ENCODE measurements around the gene KLHL18.

KLHL18 gene

GRCh38 chr3:47259114-47259513 lies 23.6 kb upstream of the KLHL18 start:
- no peaks in the 10 kb centered on the region for H3K9me3 ChIP-seq (ENCODE audit: control insufficient read depth, insufficient read depth, low read length)
- no peaks in the 10 kb centered on the region for H3K36me3 ChIP-seq (ENCODE audit: control insufficient read depth, insufficient read depth, low read length)
- no peaks in the 10 kb centered on the region for H3K27me3 ChIP-seq (ENCODE audit: control insufficient read depth, insufficient read depth, low read length)
- H3K4me3 ChIP-seq (ENCODE audit: low read depth, low read length) = no peak overlapping the region
- H3K4me1 ChIP-seq (ENCODE audit: control insufficient read depth, insufficient read depth, low read length) = peaks cover 12% of the 10 kb centered on the region
- peak overlapping the region; percentile 28 for H3K9ac ChIP-seq (ENCODE audit: low read depth, low read length)

- no peaks in the 10 kb centered on the region for H3K36me3 ChIP-seq (ENCODE audit: control insufficient read depth, insufficient read depth, low read length)
- H3K9me3 ChIP-seq (ENCODE audit: control insufficient read depth, insufficient read depth, low read length) = no peaks in the 10 kb centered on the region
- H3K9ac ChIP-seq (ENCODE audit: low read depth, low read length) = no peak overlapping the region
- H3K27me3 ChIP-seq (ENCODE audit: control insufficient read depth, insufficient read depth, low read length) = no peaks in the 10 kb centered on the region
- peaks cover 12% of the 10 kb centered on the region for H3K4me1 ChIP-seq (ENCODE audit: control insufficient read depth, insufficient read depth, low read length)
- no peak overlapping the region for H3K4me3 ChIP-seq (ENCODE audit: low read depth, low read length)
These were observed 22.1 kb upstream of the KLHL18 start for GRCh38 chr3:47260605-47261004.

DNA sequence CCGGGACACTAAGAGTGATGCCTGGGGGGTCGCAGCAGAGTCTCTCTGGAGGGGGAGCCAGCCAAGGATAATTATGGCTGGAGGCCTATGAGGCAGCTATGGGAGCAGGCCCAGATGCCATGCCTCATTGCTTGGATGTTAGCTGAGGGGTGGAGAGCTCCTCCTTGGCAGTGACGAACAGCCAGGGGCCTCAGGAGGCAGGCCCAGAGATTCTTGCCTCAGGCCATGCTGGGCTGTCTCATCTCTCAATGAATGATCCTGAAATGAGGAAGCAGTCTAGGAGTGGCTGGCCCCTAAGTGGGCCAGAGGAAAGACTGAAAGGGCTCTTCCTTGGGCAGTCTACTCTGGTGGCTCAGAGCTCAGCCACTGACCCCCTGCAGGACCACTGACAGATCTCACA lies 21.4 kb upstream of the KLHL18 start:
- no peaks in the 10 kb centered on the region for H3K27me3 ChIP-seq (ENCODE audit: control insufficient read depth, insufficient read depth, low read length)
- H3K36me3 ChIP-seq (ENCODE audit: control insufficient read depth, insufficient read depth, low read length) = no peaks in the 10 kb centered on the region
- peaks cover 12% of the 10 kb centered on the region for H3K4me1 ChIP-seq (ENCODE audit: control insufficient read depth, insufficient read depth, low read length)
- H3K9ac ChIP-seq (ENCODE audit: low read depth, low read length) = no peak overlapping the region
- no peak overlapping the region for H3K4me3 ChIP-seq (ENCODE audit: low read depth, low read length)
- H3K9me3 ChIP-seq (ENCODE audit: control insufficient read depth, insufficient read depth, low read length) = no peaks in the 10 kb centered on the region

- no peak overlapping the region for H3K9ac ChIP-seq (ENCODE audit: low read depth, low read length)
- no peaks in the 10 kb centered on the region for H3K27me3 ChIP-seq (ENCODE audit: control insufficient read depth, insufficient read depth, low read length)
- H3K4me1 ChIP-seq (ENCODE audit: control insufficient read depth, insufficient read depth, low read length) = peaks cover 3% of the 10 kb centered on the region
- no peak overlapping the region for H3K4me3 ChIP-seq (ENCODE audit: low read depth, low read length)
- no peaks in the 10 kb centered on the region for H3K9me3 ChIP-seq (ENCODE audit: control insufficient read depth, insufficient read depth, low read length)
- H3K36me3 ChIP-seq (ENCODE audit: control insufficient read depth, insufficient read depth, low read length) = no peaks in the 10 kb centered on the region
These were observed 17.7 kb upstream of the KLHL18 start for GRCh38 chr3:47265008-47265407.

GRCh38 chr3:47265725-47266428 lies 16.9 kb upstream of the KLHL18 start:
- Histone ChIP-seq H3K36me3 (ENCODE audit: control insufficient read depth, insufficient read depth, low read length) (no peaks in the 10 kb centered on the region), H3K4me1 (ENCODE audit: control insufficient read depth, insufficient read depth, low read length) (no peaks in the 10 kb centered on the region), H3K9me3 (ENCODE audit: control insufficient read depth, insufficient read depth, low read length) (no peaks in the 10 kb centered on the region), H3K9ac (ENCODE audit: low read depth, low read length) (no peak overlapping the region), H3K4me3 (ENCODE audit: low read depth, low read length) (no peak overlapping the region), H3K27me3 (ENCODE audit: control insufficient read depth, insufficient read depth, low read length) (no peaks in the 10 kb centered on the region)

- Histone ChIP-seq H3K36me3 (ENCODE audit: control insufficient read depth, insufficient read depth, low read length) (no peaks in the 10 kb centered on the region), H3K9me3 (ENCODE audit: control insufficient read depth, insufficient read depth, low read length) (no peaks in the 10 kb centered on the region), H3K4me3 (ENCODE audit: low read depth, low read length) (no peak overlapping the region), H3K27me3 (ENCODE audit: control insufficient read depth, insufficient read depth, low read length) (no peaks in the 10 kb centered on the region), H3K9ac (ENCODE audit: low read depth, low read length) (no peak overlapping the region), H3K4me1 (ENCODE audit: control insufficient read depth, insufficient read depth, low read length) (no peaks in the 10 kb centered on the region)
These were observed 15.8 kb upstream of the KLHL18 start for GRCh38 chr3:47266709-47267489.

GRCh38 chr3:47267490-47267824 lies 15.3 kb upstream of the KLHL18 start:
- no peak overlapping the region for H3K4me3 ChIP-seq (ENCODE audit: low read depth, low read length)
- H3K9ac ChIP-seq (ENCODE audit: low read depth, low read length) = no peak overlapping the region
- no peaks in the 10 kb centered on the region for H3K27me3 ChIP-seq (ENCODE audit: control insufficient read depth, insufficient read depth, low read length)
- no peaks in the 10 kb centered on the region for H3K4me1 ChIP-seq (ENCODE audit: control insufficient read depth, insufficient read depth, low read length)
- no peaks in the 10 kb centered on the region for H3K36me3 ChIP-seq (ENCODE audit: control insufficient read depth, insufficient read depth, low read length)
- H3K9me3 ChIP-seq (ENCODE audit: control insufficient read depth, insufficient read depth, low read length) = no peaks in the 10 kb centered on the region

- Histone ChIP-seq H3K9me3 (ENCODE audit: control insufficient read depth, insufficient read depth, low read length) (no peaks in the 10 kb centered on the region), H3K27me3 (ENCODE audit: control insufficient read depth, insufficient read depth, low read length) (no peaks in the 10 kb centered on the region), H3K4me3 (ENCODE audit: low read depth, low read length) (no peak overlapping the region), H3K4me1 (ENCODE audit: control insufficient read depth, insufficient read depth, low read length) (no peaks in the 10 kb centered on the region), H3K36me3 (ENCODE audit: control insufficient read depth, insufficient read depth, low read length) (no peaks in the 10 kb centered on the region), H3K9ac (ENCODE audit: low read depth, low read length) (no peak overlapping the region)
These were observed 12.2 kb upstream of the KLHL18 start for GRCh38 chr3:47270526-47270925.

- no peak overlapping the region for H3K9ac ChIP-seq (ENCODE audit: low read depth, low read length)
- H3K4me1 ChIP-seq (ENCODE audit: control insufficient read depth, insufficient read depth, low read length) = no peaks in the 10 kb centered on the region
- H3K27me3 ChIP-seq (ENCODE audit: control insufficient read depth, insufficient read depth, low read length) = no peaks in the 10 kb centered on the region
- H3K4me3 ChIP-seq (ENCODE audit: low read depth, low read length) = no peak overlapping the region
- no peaks in the 10 kb centered on the region for H3K9me3 ChIP-seq (ENCODE audit: control insufficient read depth, insufficient read depth, low read length)
- H3K36me3 ChIP-seq (ENCODE audit: control insufficient read depth, insufficient read depth, low read length) = no peaks in the 10 kb centered on the region
These were observed 9.2 kb upstream of the KLHL18 start for GRCh38 chr3:47273564-47273963.

GRCh38 chr3:47274652-47275051 lies 8.1 kb upstream of the KLHL18 start:
- Histone ChIP-seq H3K9ac (ENCODE audit: low read depth, low read length) (no peak overlapping the region), H3K9me3 (ENCODE audit: control insufficient read depth, insufficient read depth, low read length) (no peaks in the 10 kb centered on the region), H3K36me3 (ENCODE audit: control insufficient read depth, insufficient read depth, low read length) (no peaks in the 10 kb centered on the region), H3K27me3 (ENCODE audit: control insufficient read depth, insufficient read depth, low read length) (no peaks in the 10 kb centered on the region), H3K4me3 (ENCODE audit: low read depth, low read length) (no peak overlapping the region), H3K4me1 (ENCODE audit: control insufficient read depth, insufficient read depth, low read length) (no peaks in the 10 kb centered on the region)

DNA sequence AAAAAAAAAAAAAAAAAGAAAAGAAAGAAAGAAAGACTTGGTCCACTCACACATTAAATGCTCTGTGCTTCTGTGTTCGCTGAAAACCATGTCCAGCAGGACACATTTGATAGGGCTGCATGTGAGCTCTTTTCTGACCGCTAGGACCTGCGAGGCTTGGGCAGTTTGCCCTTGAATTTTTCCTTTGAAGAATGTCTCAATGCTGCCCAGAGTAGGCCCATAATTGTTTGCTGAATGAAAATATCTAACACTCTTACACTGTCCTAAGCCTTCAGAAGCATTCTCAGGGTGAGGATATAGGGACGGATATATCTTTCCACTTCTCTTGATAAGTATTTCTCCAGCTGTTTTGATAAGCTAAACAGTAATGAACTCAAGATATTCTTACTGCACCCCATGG lies 6.2 kb upstream of the KLHL18 start:
- no peak overlapping the region for H3K4me3 ChIP-seq (ENCODE audit: low read depth, low read length)
- H3K4me1 ChIP-seq (ENCODE audit: control insufficient read depth, insufficient read depth, low read length) = no peaks in the 10 kb centered on the region
- H3K36me3 ChIP-seq (ENCODE audit: control insufficient read depth, insufficient read depth, low read length) = no peaks in the 10 kb centered on the region
- H3K27me3 ChIP-seq (ENCODE audit: control insufficient read depth, insufficient read depth, low read length) = no peaks in the 10 kb centered on the region
- no peak overlapping the region for H3K9ac ChIP-seq (ENCODE audit: low read depth, low read length)
- no peaks in the 10 kb centered on the region for H3K9me3 ChIP-seq (ENCODE audit: control insufficient read depth, insufficient read depth, low read length)

DNA sequence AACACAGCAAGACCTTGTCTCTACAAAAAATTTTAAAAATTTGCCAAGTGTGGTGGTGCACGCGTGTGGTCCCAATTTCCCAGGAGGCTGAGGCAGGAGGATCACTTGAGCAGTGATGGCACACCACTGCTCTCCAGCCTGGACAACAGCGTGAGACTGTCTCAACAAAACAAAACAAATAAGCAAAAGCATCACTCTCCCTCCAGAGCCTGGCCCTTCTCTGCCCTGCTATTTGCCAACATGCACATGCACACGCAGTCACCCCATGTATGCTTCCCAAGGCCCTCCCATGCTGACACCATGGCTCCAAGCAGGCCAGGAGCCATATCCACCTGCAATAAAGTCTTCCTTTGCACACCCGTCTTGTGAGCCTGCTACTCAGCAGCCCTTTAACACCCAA lies 2.2 kb upstream of the KLHL18 start:
- H3K4me3 ChIP-seq (ENCODE audit: low read depth, low read length) = no peak overlapping the region
- no peaks in the 10 kb centered on the region for H3K4me1 ChIP-seq (ENCODE audit: control insufficient read depth, insufficient read depth, low read length)
- H3K9me3 ChIP-seq (ENCODE audit: control insufficient read depth, insufficient read depth, low read length) = no peaks in the 10 kb centered on the region
- H3K36me3 ChIP-seq (ENCODE audit: control insufficient read depth, insufficient read depth, low read length) = no peaks in the 10 kb centered on the region
- no peaks in the 10 kb centered on the region for H3K27me3 ChIP-seq (ENCODE audit: control insufficient read depth, insufficient read depth, low read length)
- H3K9ac ChIP-seq (ENCODE audit: low read depth, low read length) = no peak overlapping the region
